ENCODE measurements around the gene DIAPH2. TPM values are rescaled to one million over a fixed set of nuclear protein-coding genes. Genes with fewer than 3 reads are reported as not detected.

Gene DIAPH2
- total and polyA plus RNA-seq, 2 donors from 2014 or later: 2.1 to 15.0 TPM

- no peaks in the 10 kb centered on the region for H3K27me3 ChIP-seq (ENCODE audit: control insufficient read depth, insufficient read depth, low read length)
- no peaks in the 10 kb centered on the region for H3K4me1 ChIP-seq (ENCODE audit: control insufficient read depth in 2 of 3, insufficient read depth in 2 of 3, low read depth in 1 of 3, low read length in 3 of 3)
- no peak overlapping the region for H3K4me3 ChIP-seq (ENCODE audit: low read length in 3 of 3)
- intact Hi-C loops (cut with DNase I): no loop called here
- no peak overlapping the region for H3K9ac ChIP-seq (ENCODE audit: low read length in 3 of 3)
- no peaks in the 10 kb centered on the region for H3K9me3 ChIP-seq (ENCODE audit: control insufficient read depth in 2 of 3, insufficient read depth in 1 of 3, low read length in 3 of 3)
- TF ChIP-seq CTCF (IDR thresholded peaks at IDR 0.05; ENCODE audit: borderline replicate concordance, extremely low read depth, insufficient read depth): no peak
- DNase-seq: no peak
- no peaks in the 10 kb centered on the region for H3K36me3 ChIP-seq (ENCODE audit: control insufficient read depth in 2 of 3, insufficient read depth in 3 of 3, low read length in 3 of 3)
- no peak overlapping the region for H3K27ac ChIP-seq (ENCODE audit: low read depth in 2 of 2, low read length in 2 of 2)
- no peak for FAIRE-seq
Measured at GRCh38 chrX:97474933-97475332, 790.3 kb downstream of the DIAPH2 start.

GRCh38 chrX:97479106-97479890, 794.7 kb downstream of the DIAPH2 start:
- Histone ChIP-seq H3K9me3 (ENCODE audit: control insufficient read depth in 2 of 3, insufficient read depth in 1 of 3, low read length in 3 of 3) (no peaks in the 10 kb centered on the region), H3K36me3 (ENCODE audit: control insufficient read depth in 2 of 3, insufficient read depth in 3 of 3, low read length in 3 of 3) (no peaks in the 10 kb centered on the region), H3K27me3 (ENCODE audit: control insufficient read depth, insufficient read depth, low read length) (no peaks in the 10 kb centered on the region), H3K4me1 (ENCODE audit: control insufficient read depth in 2 of 3, insufficient read depth in 2 of 3, low read depth in 1 of 3, low read length in 3 of 3) (no peaks in the 10 kb centered on the region), H3K9ac (ENCODE audit: low read length in 3 of 3) (no peak overlapping the region), H3K27ac (ENCODE audit: low read depth in 2 of 2, low read length in 2 of 2) (no peak overlapping the region), H3K4me3 (ENCODE audit: low read length in 3 of 3) (no peak overlapping the region)
- no peak for TF ChIP-seq CTCF (IDR thresholded peaks at IDR 0.05; ENCODE audit: borderline replicate concordance, extremely low read depth, insufficient read depth)
- no peak for FAIRE-seq
- no peak for DNase-seq
- intact Hi-C loops (cut with DNase I): no loop called here

- DNase-seq: no peak
- FAIRE-seq: no peak
Measured at GRCh38 chrX:97481228-97481627, 796.6 kb downstream of the DIAPH2 start.

More at GRCh38 chrX:97481228-97481627, 796.6 kb downstream of the DIAPH2 start:
- Histone ChIP-seq H3K27ac (ENCODE audit: low read depth in 2 of 2, low read length in 2 of 2) (no peak overlapping the region), H3K9ac (ENCODE audit: low read length in 3 of 3) (no peak overlapping the region), H3K9me3 (ENCODE audit: control insufficient read depth in 2 of 3, insufficient read depth in 1 of 3, low read length in 3 of 3) (no peaks in the 10 kb centered on the region), H3K4me3 (ENCODE audit: low read length in 3 of 3) (no peak overlapping the region), H3K27me3 (ENCODE audit: control insufficient read depth, insufficient read depth, low read length) (no peaks in the 10 kb centered on the region), H3K36me3 (ENCODE audit: control insufficient read depth in 2 of 3, insufficient read depth in 3 of 3, low read length in 3 of 3) (no peaks in the 10 kb centered on the region), H3K4me1 (ENCODE audit: control insufficient read depth in 2 of 3, insufficient read depth in 2 of 3, low read depth in 1 of 3, low read length in 3 of 3) (no peaks in the 10 kb centered on the region)
- TF ChIP-seq CTCF (IDR thresholded peaks at IDR 0.05; ENCODE audit: borderline replicate concordance, extremely low read depth, insufficient read depth): no peak
- intact Hi-C loops (cut with DNase I): no loop called here
